A549 (cell line): ENCODE results near the gene SLC24A4. TPM values are rescaled to one million over a fixed set of nuclear protein-coding genes. Genes with fewer than 3 reads are reported as not detected.

Source experiments
- ATAC-seq, 2 experiments: fragments of 200-7000 bp in 1 of 2; fragments of >200 bp in 1 of 2; cut with Nextera tagmentation in 1 of 2; cut with Tn5 transposase in 1 of 2; 3 replicates each; pipeline versions ENCODE4 v1.8.0 to v1.9.1; 2018 to 2020; ENCODE audit warnings: mild to moderate bottlenecking in 1 of 2, moderate library complexity in 1 of 2
- CTCF ChIA-PET: fragments of 300-600 bp; sonication (Branson Sonifier 250); formaldehyde crosslinking; extraction: SDS; loops from one replicate; lab custom pipeline; 2021; ENCODE audit warnings: antibody characterized with exemption, inconsistent platforms; lab: Yijun Ruan, JAX
- POLR2A ChIA-PET: fragments of 350-600 bp; formaldehyde crosslinking; extraction: SDS; loops from one replicate; lab custom pipeline; 2021; ENCODE audit warnings: antibody characterized with exemption, inconsistent platforms; lab: Yijun Ruan, JAX
- DNase-seq, 2 experiments: peaks; one replicate each; pipeline versions ENCODE4 v3.0.0 to v3.0.0-alpha.2; 2011 to 2016; ENCODE audit warnings: low read depth in 1 of 2, low spot score in 1 of 2
- FAIRE-seq: peaks from 2 replicates; lab custom pipeline; 2011; peaks lifted over from hg19 to GRCh38; lab: Jason Lieb, UNC
- H3K27ac ChIP-seq, 2 experiments: fragments of >200 bp; sonication (Bioruptor Twin); formaldehyde crosslinking; 3 replicates each; pipeline ENCODE4 v1.5.1; 2016 to 2017
- H3K4me1 ChIP-seq: fragments of >200 bp; sonication (Bioruptor Twin); formaldehyde crosslinking; 3 replicates; pipeline ENCODE4 v1.6.1; 2016
- H3K4me2 ChIP-seq: fragments of >200 bp; sonication (Bioruptor Twin); formaldehyde crosslinking; 3 replicates; pipeline ENCODE4 v1.6.1; 2016
- H3K4me3 ChIP-seq: fragments of >200 bp; sonication (Bioruptor Twin); formaldehyde crosslinking; 3 replicates; pipeline ENCODE4 v1.5.1; 2016
- H3K9me3 ChIP-seq: fragments of >200 bp; sonication (Bioruptor Twin); formaldehyde crosslinking; 3 replicates; pipeline ENCODE4 v1.6.1; 2016
- BHLHE40 ChIP-seq: IDR thresholded peaks from 2 replicates; pipeline ENCODE4 v1.6.1; 2012; ENCODE audit warnings: low read depth, low read length, inconsistent platforms
- CEBPB ChIP-seq, 2 experiments: fragments of >200 bp in 1 of 2; sonication (Bioruptor Twin) in 1 of 2; formaldehyde crosslinking in 1 of 2; IDR thresholded peaks; 2 replicates each; pipeline ENCODE4 v1.6.1; 2012 to 2016
- CHD2 ChIP-seq: fragments of 150-350 bp; IDR thresholded peaks from 2 replicates; pipeline ENCODE4 v1.6.1; 2014; ENCODE audit warnings: low read length; ENCODE audit not compliant: partially characterized antibody
- E2F6 ChIP-seq: IDR thresholded peaks from 2 replicates; pipeline ENCODE4 v1.6.1; 2012; ENCODE audit warnings: low read depth, borderline replicate concordance
- EHF ChIP-seq: fragments of 250-450 bp; sonication (Bioruptor Pico); IDR thresholded peaks from 2 replicates; pipeline ENCODE4 v1.5.0; 2020; ENCODE audit warnings: mild to moderate bottlenecking
- EHMT2 ChIP-seq: fragments of 200-600 bp; sonication (generic); IDR thresholded peaks from 2 replicates; pipeline ENCODE4 v1.6.1; 2016; ENCODE audit warnings: antibody characterized with exemption, low read depth, mild to moderate bottlenecking, moderate library complexity
- EP300 ChIP-seq, 2 experiments: fragments of >200 bp; sonication (Bioruptor Twin); formaldehyde crosslinking; IDR thresholded peaks; 2 replicates in 1 of 2; 3 replicates in 1 of 2; pipeline ENCODE4 v1.6.1; 2016 to 2017
- FOSL2 ChIP-seq, 2 experiments: fragments of 450-650 bp in 1 of 2; fragments of >200 bp in 1 of 2; sonication (Bioruptor Twin) in 1 of 2; formaldehyde crosslinking; IDR thresholded peaks; 2 replicates each; pipeline versions ENCODE4 v1.5.0 to v1.6.1; 2016 to 2020; ENCODE audit warnings: mild to moderate bottlenecking in 1 of 2, moderate library complexity in 1 of 2
- GATA3 ChIP-seq: IDR thresholded peaks from 2 replicates; pipeline ENCODE4 v1.6.1; 2012; ENCODE audit warnings: borderline replicate concordance
- HES2 ChIP-seq: fragments of >200 bp; sonication (Bioruptor Twin); formaldehyde crosslinking; IDR thresholded peaks from 2 replicates; pipeline ENCODE4 v1.6.1; 2016
- HMGXB4 ChIP-seq: fragments of 250-450 bp; sonication (Bioruptor Pico); IDR thresholded peaks from 2 replicates; pipeline ENCODE4 v1.5.0; 2021; ENCODE audit warnings: mild to moderate bottlenecking, moderate library complexity, borderline replicate concordance
- HOXB13 ChIP-seq: fragments of 250-450 bp; sonication (Bioruptor Pico); IDR thresholded peaks from 2 replicates; pipeline ENCODE4 v1.5.0; 2020; ENCODE audit warnings: low read depth, mild to moderate bottlenecking, moderate library complexity
- HOXB5 ChIP-seq: fragments of 250-450 bp; sonication (Bioruptor Pico); IDR thresholded peaks from 2 replicates; pipeline ENCODE4 v1.5.0; 2020; ENCODE audit warnings: mild to moderate bottlenecking, moderate library complexity
- JUNB ChIP-seq: fragments of >200 bp; sonication (Bioruptor Twin); formaldehyde crosslinking; IDR thresholded peaks from 2 replicates; pipeline ENCODE4 v1.6.1; 2016
- MAFK ChIP-seq: fragments of 450-650 bp; IDR thresholded peaks from 2 replicates; pipeline ENCODE4 v1.6.1; 2014; ENCODE audit not compliant: partially characterized antibody
- MAX ChIP-seq: IDR thresholded peaks from 2 replicates; pipeline ENCODE4 v1.6.1; 2012
- MYC ChIP-seq: IDR thresholded peaks from 2 replicates; pipeline ENCODE4 v1.6.1; 2012; ENCODE audit warnings: mild to moderate bottlenecking, inconsistent platforms, low read length, improper control_type of control experiment, borderline replicate concordance
- NPAS2 ChIP-seq: fragments of 250-450 bp; sonication (Bioruptor Pico); IDR thresholded peaks from 2 replicates; pipeline ENCODE4 v1.8.0; 2022; ENCODE audit warnings: mild to moderate bottlenecking, moderate library complexity, borderline replicate concordance
- POLR2A ChIP-seq: IDR thresholded peaks from 2 replicates; pipeline ENCODE4 v1.6.1; 2012; ENCODE audit warnings: mild to moderate bottlenecking, low read length
- POLR2AphosphoS2 ChIP-seq: conservative IDR thresholded peaks from 2 replicates; pipeline ENCODE4 v1.6.1; 2012; ENCODE audit warnings: low read length, improper control_type of control experiment, inconsistent platforms
- RARB ChIP-seq: fragments of 250-450 bp; sonication (Bioruptor Pico); IDR thresholded peaks from 2 replicates; pipeline ENCODE4 v1.8.0; 2021; ENCODE audit warnings: mild to moderate bottlenecking, moderate library complexity
- RCOR1 ChIP-seq: fragments of 150-350 bp; IDR thresholded peaks from 2 replicates; pipeline ENCODE4 v1.6.1; 2014; ENCODE audit warnings: antibody characterized with exemption, low read length, low read depth
- RFX5 ChIP-seq: fragments of 450-650 bp; IDR thresholded peaks from 2 replicates; pipeline ENCODE4 v1.7.1; 2014; ENCODE audit warnings: antibody characterized with exemption, mild to moderate bottlenecking, moderate library complexity
- SMC3 ChIP-seq: fragments of >200 bp; sonication (Bioruptor Twin); formaldehyde crosslinking; IDR thresholded peaks from 3 replicates; pipeline ENCODE4 v1.6.1; 2018; ENCODE audit warnings: inconsistent platforms
- TFCP2L1 ChIP-seq: fragments of 250-450 bp; sonication (Bioruptor Pico); IDR thresholded peaks from 2 replicates; pipeline ENCODE4 v1.5.0; 2021; ENCODE audit warnings: mild to moderate bottlenecking
- TP53 ChIP-seq: fragments of 250-450 bp; sonication (Bioruptor Pico); IDR thresholded peaks from 2 replicates; pipeline ENCODE4 v1.5.0; 2021; ENCODE audit warnings: mild to moderate bottlenecking, moderate library complexity
- ZFP36 ChIP-seq: fragments of 450-650 bp; IDR thresholded peaks from 2 replicates; pipeline ENCODE4 v1.6.1; 2014; ENCODE audit warnings: borderline replicate concordance; ENCODE audit not compliant: partially characterized antibody
- ZNF302 ChIP-seq: fragments of 250-450 bp; sonication (Bioruptor Pico); IDR thresholded peaks from 2 replicates; pipeline ENCODE4 v1.9.0; 2021; ENCODE audit warnings: inconsistent platforms, mild to moderate bottlenecking, moderate library complexity
- WGBS: methylation state at CpG from one replicate; pipeline ENCODE4 v1.1.6; 2017; ENCODE audit errors: missing lambda C conversion rate; 5-methylcytosine and 5-hydroxymethylcytosine counted together
- polyA plus RNA-seq, 4 experiments: library from polyadenylated mRNA; depleted of rRNA in 3 of 4; stranded (reverse); fragments of >200 nt; fragmentation: RNase III in 1 of 4; extraction: RNeasy Plus Mini Kit Qiagen cat#74134 plus additional on column Dnase treatment in 1 of 4; gene quantifications; 2 replicates in 3 of 4; 3 replicates in 1 of 4; pipeline ENCODE4 v1.2.3, GENCODE V29; 2011 to 2017

The SLC24A4 gene
- polyA plus RNA-seq, 2 of the 4 experiments (the other 2 are of a cell fraction) = 0.05 to 0.19 TPM

- H3K4me1 ChIP-seq = no peaks in the 10 kb centered on the region
- H3K4me2 ChIP-seq = no peak overlapping the region
- DNase-seq (no peak), ATAC-seq (no peak), FAIRE-seq (no peak)
- no peak overlapping the region for H3K27ac ChIP-seq
- H3K4me3 ChIP-seq = no peak overlapping the region
- TF ChIP-seq ZFP36 = no peak
- TF ChIP-seq RFX5 = no peak
- no peak for TF ChIP-seq HES2
- TF ChIP-seq TFCP2L1 (CRISPR knock-in tag) = no peak
- no peak for TF ChIP-seq E2F6
- no peak for TF ChIP-seq TP53
- TF ChIP-seq SMC3 = no peak
- TF ChIP-seq HMGXB4 = no peak
- TF ChIP-seq FOSL2 (IDR thresholded peaks at IDR 0.05) = no peak
- TF ChIP-seq FOSL2 (CRISPR knock-in tag; IDR thresholded peaks at IDR 0.05) = no peak
- no peak for TF ChIP-seq GATA3
- no peak for TF ChIP-seq CHD2
- TF ChIP-seq MYC = no peak
- TF ChIP-seq POLR2A = no peak
- no peak for TF ChIP-seq ZNF302 (CRISPR knock-in tag)
- no peak for TF ChIP-seq EHMT2
- TF ChIP-seq RARB (CRISPR knock-in tag) = no peak
- TF ChIP-seq EHF (CRISPR knock-in tag) = no peak
- TF ChIP-seq POLR2AphosphoS2 = no peak
- POLR2A ChIA-PET = no interaction called here
- 76% methylated on average over 14 of the region's 14 CpGs for WGBS
- CTCF ChIA-PET = no interaction called here
- H3K9me3 ChIP-seq = no peaks in the 10 kb centered on the region
These were observed 120.2 kb downstream of the SLC24A4 start for GRCh38 chr14:92443167-92443566.

- CTCF ChIA-PET = no interaction called here
- no peaks in the 10 kb centered on the region for H3K9me3 ChIP-seq
- ATAC-seq (no peak), FAIRE-seq (no peak), DNase-seq (no peak)
- no peak overlapping the region for H3K4me3 ChIP-seq
- 85% methylated on average over 8 of the region's 8 CpGs for WGBS
- H3K4me2 ChIP-seq = no peak overlapping the region
- POLR2A ChIA-PET = no interaction called here
- H3K27ac ChIP-seq = no peak overlapping the region
- no peaks in the 10 kb centered on the region for H3K4me1 ChIP-seq
- no peak for TF ChIP-seq HOXB5
- TF ChIP-seq ZNF302 (CRISPR knock-in tag) = no peak
- TF ChIP-seq EP300 (IDR thresholded peaks at IDR 0.05) = no peak
- no peak for TF ChIP-seq RARB (CRISPR knock-in tag)
- TF ChIP-seq NPAS2 (CRISPR knock-in tag) = no peak
- TF ChIP-seq CEBPB (IDR thresholded peaks at IDR 0.05) = no peak
- TF ChIP-seq BHLHE40 = no peak
- TF ChIP-seq HMGXB4 = no peak
- no peak for TF ChIP-seq JUNB
- no peak for TF ChIP-seq HOXB13
- TF ChIP-seq HES2 = no peak
- no peak for TF ChIP-seq GATA3
- TF ChIP-seq TP53 = no peak
- no peak for TF ChIP-seq RCOR1
- no peak for TF ChIP-seq ZFP36
- no peak for TF ChIP-seq MAX
- no peak for TF ChIP-seq MAFK
These were observed 120.8 kb downstream of the SLC24A4 start for GRCh38 chr14:92443741-92444140.
